Peyer's patch (tissue), 4 donors: ENCODE data around the gene MACROD2. TPM values are rescaled to one million over a fixed set of nuclear protein-coding genes. Genes with fewer than 3 reads are reported as not detected.

Source experiments
- DNase-seq, 3 donors: peaks; one replicate each; pipeline ENCODE4 v3.0.0-alpha.2; 2017 to 2019
- H3K27ac ChIP-seq, 4 donors: fragments of 200-600 bp; sonication (generic); one replicate each; pipeline ENCODE4 v1.5.1; 2016 to 2019
- H3K27me3 ChIP-seq, 2 donors: fragments of 200-600 bp; sonication (generic); one replicate each; pipeline ENCODE4 v1.5.1; 2019
- H3K36me3 ChIP-seq, 3 donors: fragments of 200-600 bp; sonication (generic); one replicate each; pipeline ENCODE4 v1.5.1; 2016 to 2019
- H3K4me1 ChIP-seq, 4 donors: fragments of 200-600 bp; sonication (generic); one replicate each; pipeline ENCODE4 v1.5.1; 2016 to 2019
- H3K4me3 ChIP-seq, 4 donors: fragments of 200-600 bp; sonication (generic); 1 replicate in 3 of 4; 2 replicates in 1 of 4; pipeline ENCODE4 v1.5.1; 2016 to 2019; ENCODE audit warnings: mild to moderate bottlenecking in 1 of 4
- H3K9me3 ChIP-seq, 4 donors: fragments of 200-600 bp; sonication (generic); one replicate each; pipeline ENCODE4 v1.5.1; 2016 to 2019; ENCODE audit warnings: mild to moderate bottlenecking in 1 of 4
- CTCF ChIP-seq, 6 experiments: fragments of 450-650 bp in 4 of 6; fragments of 200-600 bp in 2 of 6; sonication (generic) in 1 of 6; IDR thresholded peaks; one replicate each; pipeline ENCODE4 v1.5.1; 2017 to 2019; ENCODE audit warnings: antibody characterized with exemption in 6 of 6, mild to moderate bottlenecking in 3 of 6, moderate library complexity in 1 of 6
- POLR2A ChIP-seq, 2 donors: fragments of 450-650 bp; IDR thresholded peaks; one replicate each; pipeline ENCODE4 v1.5.1; 2017; ENCODE audit warnings: antibody characterized with exemption in 2 of 2, mild to moderate bottlenecking in 2 of 2, moderate library complexity in 2 of 2
- total RNA-seq, 4 donors: library from RNA; depleted of rRNA; stranded (reverse); fragments of >200 nt; gene quantifications; one replicate each; pipeline ENCODE4 v1.1.0, GENCODE V29; 2016

Gene MACROD2
- total RNA-seq, 4 donors from 2014 or later: 2.5 to 10.7 (median 6.5) TPM

GRCh38 chr20:14765370-14765701, 770.0 kb downstream of the MACROD2 start:
- Histone ChIP-seq H3K27ac (no peak overlapping the region), H3K9me3 (no peaks in the 10 kb centered on the region), H3K4me3 (no peak overlapping the region), H3K36me3 (no peaks in the 10 kb centered on the region), H3K4me1 (no peaks in the 10 kb centered on the region), H3K27me3 (no peaks in the 10 kb centered on the region)
- TF ChIP-seq POLR2A (IDR thresholded peaks at IDR 0.05) (no peak), CTCF (IDR thresholded peaks at IDR 0.05) (no peak)
- DNase-seq: no peak

- DNase-seq: no peak
- Histone ChIP-seq H3K36me3 (no peaks in the 10 kb centered on the region), H3K4me1 (peaks cover 0 to 4% (median 0%) of the 10 kb centered on the region in 4 donors), H3K4me3 (no peak overlapping the region), H3K27me3 (no peaks in the 10 kb centered on the region), H3K27ac (no peak overlapping the region), H3K9me3 (no peaks in the 10 kb centered on the region)
- no peak for TF ChIP-seq CTCF (IDR thresholded peaks at IDR 0.05)
- TF ChIP-seq POLR2A (IDR thresholded peaks at IDR 0.05): no peak
Measured at GRCh38 chr20:14773486-14773885, 778.2 kb downstream of the MACROD2 start.

DNA sequence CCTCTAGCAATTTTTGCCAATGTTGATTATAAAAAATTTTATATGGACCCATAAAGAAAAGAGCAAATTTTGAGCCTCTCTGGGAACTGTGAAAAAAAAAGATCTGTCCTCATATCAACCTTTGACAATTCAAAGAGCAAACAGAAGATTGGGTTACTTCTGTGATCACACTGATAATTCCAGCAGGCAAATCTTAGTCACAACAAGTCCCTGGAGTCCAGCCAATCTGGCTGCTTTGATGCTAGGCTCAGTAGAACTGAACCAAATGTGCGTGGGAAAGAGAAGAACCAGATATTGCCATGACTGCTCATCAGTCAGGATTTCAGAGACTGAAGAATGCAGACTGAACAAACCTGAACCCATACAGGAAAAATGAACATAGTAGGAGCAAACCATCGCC, 780.5 kb downstream of the MACROD2 start:
- Histone ChIP-seq H3K36me3 (no peaks in the 10 kb centered on the region), H3K4me1 (peaks cover 0 to 4% (median 0%) of the 10 kb centered on the region in 4 donors), H3K4me3 (no peak overlapping the region), H3K27me3 (no peaks in the 10 kb centered on the region), H3K9me3 (no peaks in the 10 kb centered on the region), H3K27ac (no peak overlapping the region)
- DNase-seq: peak in 1 of 3 donors; percentile 58
- no peak for TF ChIP-seq CTCF (IDR thresholded peaks at IDR 0.05)
- no peak for TF ChIP-seq POLR2A (IDR thresholded peaks at IDR 0.05)

GRCh38 chr20:14777591-14777990, 782.3 kb downstream of the MACROD2 start:
- no peak for DNase-seq
- H3K27me3 ChIP-seq: no peaks in the 10 kb centered on the region
- TF ChIP-seq POLR2A (IDR thresholded peaks at IDR 0.05) (no peak), CTCF (IDR thresholded peaks at IDR 0.05) (no peak)
- peaks cover 0 to 4% (median 0%) of the 10 kb centered on the region in 4 donors for H3K4me1 ChIP-seq
- no peak overlapping the region for H3K4me3 ChIP-seq
- no peak overlapping the region for H3K27ac ChIP-seq
- peaks cover 0 to 4% (median 0%) of the 10 kb centered on the region in 3 donors for H3K36me3 ChIP-seq
- no peaks in the 10 kb centered on the region for H3K9me3 ChIP-seq

GRCh38 chr20:14778096-14778495, 782.8 kb downstream of the MACROD2 start:
- DNase-seq: no peak
- H3K4me1 ChIP-seq: peaks cover 0 to 4% (median 0%) of the 10 kb centered on the region in 4 donors
- no peak overlapping the region for H3K27ac ChIP-seq
- peaks cover 0 to 4% (median 0%) of the 10 kb centered on the region in 3 donors for H3K36me3 ChIP-seq
- no peaks in the 10 kb centered on the region for H3K9me3 ChIP-seq
- no peak for TF ChIP-seq POLR2A (IDR thresholded peaks at IDR 0.05)
- TF ChIP-seq CTCF (IDR thresholded peaks at IDR 0.05): no peak
- no peaks in the 10 kb centered on the region for H3K27me3 ChIP-seq
- H3K4me3 ChIP-seq: no peak overlapping the region

GRCh38 chr20:14778875-14779274, 783.6 kb downstream of the MACROD2 start:
- no peak overlapping the region for H3K4me3 ChIP-seq
- H3K27ac ChIP-seq: no peak overlapping the region
- no peak for TF ChIP-seq CTCF (IDR thresholded peaks at IDR 0.05)
- no peak for TF ChIP-seq POLR2A (IDR thresholded peaks at IDR 0.05)
- DNase-seq: no peak
- peaks cover 0 to 4% (median 0%) of the 10 kb centered on the region in 3 donors for H3K36me3 ChIP-seq
- no peaks in the 10 kb centered on the region for H3K9me3 ChIP-seq
- peaks cover 0 to 4% (median 0%) of the 10 kb centered on the region in 4 donors for H3K4me1 ChIP-seq
- no peaks in the 10 kb centered on the region for H3K27me3 ChIP-seq
